Epidermal melanocyte (primary cell): ENCODE results near the gene IFI27L2.
A peak's percentile ranks its signal among the peaks of the same experiment; 100 is the strongest.
"Not testable (repeated sequence)": the region's sequence is repeated elsewhere in the genome, so short reads cannot be mapped to it uniquely, and the experiment has no call there.

ENCODE experiments used
- DNase-seq: peaks from one replicate; pipeline ENCODE4 v3.0.0; 2011; ENCODE audit warnings: low spot score; ENCODE audit not compliant: insufficient read length

The IFI27L2 gene, protein sequence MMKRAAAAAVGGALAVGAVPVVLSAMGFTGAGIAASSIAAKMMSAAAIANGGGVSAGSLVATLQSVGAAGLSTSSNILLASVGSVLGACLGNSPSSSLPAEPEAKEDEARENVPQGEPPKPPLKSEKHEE

DNA sequence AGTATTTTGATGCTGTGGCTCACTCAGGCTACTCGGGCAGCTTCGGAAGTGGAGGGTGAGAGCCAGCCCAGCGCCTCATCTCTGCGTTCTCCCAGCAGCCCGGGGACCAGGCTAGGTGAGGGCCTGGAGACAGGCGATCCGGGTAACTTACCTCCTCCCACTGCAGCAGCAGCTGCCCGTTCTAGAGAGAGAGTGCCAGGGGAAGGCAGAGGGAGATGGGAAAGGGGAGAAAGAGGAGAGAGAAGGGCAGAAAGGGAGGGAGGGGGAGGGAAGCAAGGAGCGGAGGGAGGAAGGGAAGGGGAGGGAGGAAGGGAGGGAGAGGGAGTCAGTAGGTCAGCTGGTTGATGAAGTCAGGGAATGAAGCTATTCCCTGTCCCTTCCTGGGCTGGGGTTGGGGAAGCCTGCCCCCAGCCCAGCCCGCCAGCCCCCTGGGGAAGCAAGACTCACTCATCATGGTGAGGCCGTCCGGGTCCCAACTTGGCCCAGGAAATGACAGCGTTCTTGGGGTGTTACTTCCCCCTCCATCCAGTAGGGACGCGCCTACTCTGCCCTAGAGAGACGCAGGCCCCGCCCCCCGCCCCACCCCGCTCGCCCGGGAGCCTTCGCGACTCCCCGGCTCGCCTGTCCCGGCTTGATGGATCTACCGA, at the start of gene IFI27L2:
IFI27L2 (minus strand) TSS at position 494 of the 647 bp plus-strand sequence; CDS start at position 454, 40 bp downstream.
- peak; percentile 84 for DNase-seq

DNA sequence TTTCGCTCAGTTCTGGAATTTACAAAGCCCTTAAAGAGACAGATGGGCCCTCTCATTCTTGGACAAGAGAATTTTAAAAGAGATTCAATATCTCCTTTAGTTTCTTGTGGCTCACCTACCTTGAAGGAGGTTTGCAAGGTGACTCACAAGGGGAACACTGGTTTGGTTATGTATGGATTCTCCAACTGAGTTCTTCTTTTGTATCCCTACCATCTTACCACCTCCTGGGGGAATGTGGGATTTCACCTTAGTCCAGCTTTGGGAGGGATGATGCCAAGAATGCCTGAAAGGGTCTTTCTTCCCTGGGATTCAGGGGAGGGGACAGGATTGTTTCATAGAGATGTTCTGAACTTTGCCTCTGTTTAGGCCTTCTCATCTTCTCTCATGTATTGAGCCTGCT, 48.4 kb upstream of the IFI27L2 start:
- DNase-seq, result no peak

DNA sequence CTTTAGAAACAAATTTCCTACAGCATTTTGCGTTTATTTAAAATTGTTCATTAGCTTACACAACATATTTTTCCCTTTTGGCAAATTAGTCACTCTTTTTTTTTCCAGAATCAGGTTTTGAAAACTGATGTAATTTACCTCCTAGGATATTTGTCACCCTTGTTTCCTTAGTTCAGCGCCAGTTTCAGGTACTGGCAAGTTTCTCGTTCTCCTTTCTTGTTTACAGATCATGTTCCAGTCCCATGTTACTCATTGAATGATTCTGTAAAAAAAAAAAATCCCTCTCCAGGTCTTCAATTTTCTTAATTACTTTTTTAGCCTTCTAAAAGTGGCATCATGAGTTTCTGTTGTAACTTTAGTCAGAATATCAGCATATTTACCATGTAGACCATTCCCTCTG, 47.4 kb upstream of the IFI27L2 start:
- no peak for DNase-seq

DNA sequence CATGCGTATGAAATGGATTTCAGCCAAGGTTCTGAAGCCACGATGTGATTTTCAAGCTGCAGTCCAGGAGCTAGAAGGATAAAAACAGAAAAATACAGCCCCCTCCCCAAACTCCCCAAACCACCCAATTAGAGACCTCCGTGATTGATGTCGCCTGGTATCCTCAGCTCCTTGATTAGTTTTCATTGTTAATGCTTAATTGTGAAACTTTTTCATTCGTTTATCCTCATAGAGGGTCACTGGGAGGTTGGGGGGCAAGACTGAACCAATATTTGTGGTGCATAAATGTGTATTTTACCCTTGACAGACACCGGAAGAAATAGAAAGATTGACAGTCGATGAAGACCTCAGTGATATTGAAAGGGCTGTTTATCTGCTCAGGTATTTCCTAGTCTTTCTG, 46.3 kb upstream of the IFI27L2 start:
- DNase-seq, result no peak

DNA sequence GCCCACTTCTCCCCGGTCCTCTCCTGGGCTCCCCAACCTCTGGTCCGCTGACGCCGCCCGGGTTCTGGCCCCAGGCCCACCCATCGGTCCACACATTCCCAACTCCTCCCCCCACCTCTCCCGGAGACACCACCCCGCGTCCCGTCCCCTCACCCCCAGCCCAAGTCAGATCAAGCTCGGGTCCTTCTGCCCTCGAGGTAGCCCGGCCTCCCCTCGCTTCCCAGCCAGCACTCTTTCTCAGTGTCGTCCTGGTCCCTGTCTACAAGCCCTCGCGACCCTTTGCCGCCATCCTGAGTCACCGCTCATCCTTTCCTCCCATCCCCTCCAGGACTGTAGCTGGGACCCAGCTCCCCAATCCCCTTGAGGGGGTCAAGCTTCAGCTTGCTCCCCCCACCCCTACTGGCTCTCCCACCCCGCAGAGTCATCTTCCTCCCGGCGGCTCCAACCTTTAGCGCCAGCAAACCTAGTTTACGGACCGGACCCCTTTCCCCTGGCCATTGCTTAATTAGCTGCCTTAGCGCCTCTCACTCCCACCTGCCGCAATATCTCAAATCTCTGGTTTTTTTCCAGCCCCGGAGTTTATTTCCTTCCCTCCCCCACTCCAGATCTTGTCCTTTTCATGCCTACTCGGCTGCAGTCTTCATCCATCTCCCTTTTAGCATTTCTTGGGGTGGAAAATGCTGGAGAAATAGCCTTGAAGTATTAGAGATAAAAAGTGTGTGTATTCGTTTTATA, 45.8 kb upstream of the IFI27L2 start:
- DNase-seq, result no peak

DNA sequence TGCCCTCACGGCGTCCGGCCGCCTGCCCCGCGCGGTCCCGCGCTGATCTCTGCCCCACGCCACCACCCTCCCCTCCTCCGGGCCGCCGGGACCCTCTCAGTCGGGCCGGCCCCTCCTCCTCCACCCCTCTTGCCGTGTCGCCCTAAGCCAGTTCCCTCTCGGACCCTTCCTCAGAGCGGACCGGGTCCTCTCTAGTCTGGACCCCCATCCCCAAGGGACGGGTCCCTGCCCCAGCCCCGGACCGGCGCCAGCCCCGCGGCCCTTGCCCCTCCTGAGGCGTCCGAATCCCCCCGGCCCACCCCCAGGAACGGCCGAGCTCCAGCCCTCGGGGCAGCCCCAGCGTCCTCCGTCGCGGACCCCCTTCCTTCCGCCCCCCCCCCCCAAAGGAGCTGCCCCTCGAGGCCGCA, 45.2 kb upstream of the IFI27L2 start:
- DNase-seq, result no peak

DNA sequence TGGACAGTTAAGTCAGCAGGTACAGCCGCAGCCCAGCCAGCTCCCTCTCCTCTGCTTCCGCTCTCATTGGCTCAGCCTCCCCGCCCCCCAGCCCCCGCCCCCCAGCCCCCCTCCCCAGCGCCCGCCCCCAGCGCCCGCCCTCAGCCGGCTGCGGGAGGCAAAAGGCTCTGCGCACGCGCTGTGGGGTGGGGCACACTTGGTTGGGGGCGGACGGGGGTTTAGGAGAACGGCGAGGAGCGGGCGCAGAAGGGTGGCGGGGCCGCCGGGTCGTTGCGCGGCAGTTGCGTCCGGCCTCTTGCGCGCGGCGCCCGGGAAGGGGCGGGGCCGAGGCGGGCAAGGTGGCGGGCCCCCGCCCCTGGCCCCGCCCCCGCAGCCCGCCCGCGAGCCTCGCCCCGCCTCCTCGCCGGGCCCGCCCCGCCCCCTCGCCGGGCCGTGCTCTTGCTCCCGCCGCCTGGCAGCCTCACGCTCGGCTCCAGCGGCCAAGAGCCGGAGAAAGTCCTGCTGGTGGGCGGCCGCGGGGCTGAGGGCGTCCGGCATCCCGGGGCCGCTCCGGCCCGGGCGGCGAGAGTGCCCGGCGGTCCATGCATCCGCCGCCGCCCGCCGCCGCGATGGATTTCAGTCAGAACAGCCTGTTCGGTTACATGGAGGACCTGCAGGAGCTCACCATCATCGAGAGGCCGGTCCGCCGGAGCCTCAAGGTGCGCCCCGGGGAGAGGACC, 44.6 kb upstream of the IFI27L2 start, which contains the start of gene PPP4R4:
PPP4R4 (plus strand) TSS at position 438 of the 719 bp plus-strand sequence; CDS start at position 582, 144 bp downstream.
- DNase-seq, result peak; percentile 29

DNA sequence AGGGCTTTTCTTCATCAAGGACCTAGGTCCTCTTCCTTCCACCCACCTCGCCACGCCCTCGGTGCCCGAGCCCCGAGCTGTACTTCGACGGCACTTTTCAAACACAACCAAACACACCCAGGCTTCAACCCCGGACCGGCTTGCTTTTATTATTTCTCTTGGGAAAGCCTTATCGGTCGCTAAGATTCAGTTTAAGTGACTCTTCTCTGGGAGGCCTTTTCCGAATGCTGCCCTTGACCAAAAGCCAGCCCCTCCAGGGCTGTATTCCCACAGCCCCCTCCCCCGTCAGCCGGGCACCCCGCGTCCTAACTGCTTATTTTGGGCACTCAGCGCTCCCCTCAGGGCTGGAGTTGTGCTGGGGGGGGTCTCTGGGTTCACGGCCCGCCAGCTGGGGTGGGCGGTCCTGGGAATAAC, 44.1 kb upstream of the IFI27L2 start:
- no peak for DNase-seq

DNA sequence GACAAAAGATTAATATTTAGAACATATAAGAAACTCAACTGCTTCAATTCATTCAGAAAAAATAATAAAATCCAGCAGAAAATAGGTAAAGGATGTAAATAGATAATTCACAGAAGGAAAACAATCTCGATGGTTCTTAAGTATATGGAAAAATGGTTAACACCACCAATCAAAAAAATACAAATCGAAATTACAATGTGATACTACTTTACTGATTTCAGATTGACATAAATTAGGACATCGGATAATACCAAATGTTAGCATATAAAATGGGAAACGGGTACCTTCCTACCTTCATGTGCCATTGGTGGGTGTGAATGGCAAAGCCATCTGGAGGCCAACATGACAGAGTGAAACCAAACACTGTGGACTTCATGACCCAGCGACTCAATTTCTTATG, 43.1 kb upstream of the IFI27L2 start:
- DNase-seq, result no peak

DNA sequence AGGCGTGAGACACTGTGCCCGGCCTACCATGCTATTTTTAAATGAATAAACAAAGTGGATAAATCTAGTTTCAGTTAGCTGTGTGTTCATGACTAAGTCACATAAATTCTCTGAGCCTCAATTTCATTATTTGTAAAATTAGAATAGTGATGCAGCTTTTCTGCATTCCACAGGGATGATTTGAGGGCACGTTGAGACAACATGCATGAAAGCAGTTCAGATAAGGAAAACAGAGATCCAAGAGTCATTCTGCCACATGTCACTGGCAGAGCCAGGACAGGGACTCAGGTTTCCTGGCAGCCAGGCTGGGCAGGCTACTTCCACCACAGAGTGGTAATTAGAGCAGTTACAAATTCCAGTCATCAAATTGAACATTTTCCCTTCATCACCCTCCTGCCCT, 41.8 kb upstream of the IFI27L2 start:
- DNase-seq, result no peak

DNA sequence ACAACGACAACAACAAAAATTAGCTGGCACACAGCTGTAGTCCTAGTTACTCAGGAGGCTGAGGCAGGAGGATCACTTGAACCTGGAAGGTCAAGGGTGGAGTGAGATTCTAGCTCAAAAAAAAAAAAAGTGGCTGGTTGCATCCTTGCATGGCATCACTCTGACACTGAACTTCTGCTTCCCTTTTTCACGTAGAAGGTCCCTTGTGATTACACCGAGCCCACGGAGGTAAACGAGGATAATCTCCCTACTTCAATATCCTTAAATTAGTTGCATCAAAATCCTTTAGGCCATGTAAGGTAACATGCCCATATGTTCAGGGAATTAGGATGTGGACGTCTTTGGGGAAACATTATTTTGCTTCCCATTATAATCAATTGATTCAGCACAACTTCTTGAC, 40.7 kb upstream of the IFI27L2 start:
- DNase-seq, result no peak

DNA sequence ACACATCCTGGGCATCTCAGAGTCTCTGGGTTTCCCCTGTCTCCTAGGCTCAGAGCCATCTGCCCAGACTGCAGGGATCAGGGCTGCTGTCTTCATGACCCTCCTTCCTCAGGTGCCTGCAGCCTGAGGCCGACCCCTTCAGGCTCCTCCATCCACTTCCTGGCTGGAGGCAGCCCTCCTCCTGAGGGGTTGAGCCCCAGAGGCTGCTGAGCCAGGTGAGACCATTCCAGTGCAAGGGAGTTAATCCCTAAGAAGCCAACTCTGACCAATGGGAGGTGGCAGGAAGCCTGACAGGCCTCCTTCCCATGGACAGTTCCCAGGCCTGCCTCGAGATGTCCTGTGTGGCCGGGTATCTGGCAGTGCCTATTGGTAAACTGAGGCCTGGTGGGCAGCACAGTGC, 36.3 kb upstream of the IFI27L2 start:
- DNase-seq, result no peak

DNA sequence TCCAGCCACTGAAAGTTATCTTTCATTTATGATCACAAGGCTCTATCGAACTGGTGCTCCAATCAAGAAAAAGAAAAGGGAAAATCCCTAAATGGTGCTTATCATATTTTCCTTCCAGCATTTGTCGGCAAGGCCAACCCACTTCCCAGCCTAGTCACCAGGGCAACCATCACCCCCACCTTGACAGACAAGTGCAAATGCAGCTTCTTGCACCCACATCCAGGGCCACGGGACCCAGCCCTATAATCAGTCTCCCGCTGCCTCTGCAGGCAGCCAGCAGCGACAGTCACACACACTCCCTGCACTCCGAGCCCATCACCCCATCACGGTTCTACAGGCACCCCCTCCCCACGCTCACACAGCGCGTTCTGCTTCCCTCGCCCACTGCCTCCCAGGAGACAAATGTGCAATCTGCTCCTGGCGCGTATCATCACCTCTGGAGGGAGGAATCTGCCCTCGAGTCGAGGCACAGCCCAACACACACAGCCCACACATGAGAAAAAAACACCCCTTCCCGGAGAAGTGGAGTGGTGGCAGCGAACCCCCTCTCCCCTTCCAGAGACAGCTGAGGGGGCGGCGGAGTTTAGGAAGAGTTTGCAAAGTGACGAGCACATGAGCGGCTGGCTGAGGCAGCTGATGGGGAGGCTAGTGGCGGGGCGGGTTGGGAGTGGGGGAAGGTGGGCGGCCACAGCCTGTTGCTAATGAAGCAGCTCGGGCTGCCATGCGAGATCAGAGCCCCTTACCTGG, 35.5 kb upstream of the IFI27L2 start:
- DNase-seq, result no peak

DNA sequence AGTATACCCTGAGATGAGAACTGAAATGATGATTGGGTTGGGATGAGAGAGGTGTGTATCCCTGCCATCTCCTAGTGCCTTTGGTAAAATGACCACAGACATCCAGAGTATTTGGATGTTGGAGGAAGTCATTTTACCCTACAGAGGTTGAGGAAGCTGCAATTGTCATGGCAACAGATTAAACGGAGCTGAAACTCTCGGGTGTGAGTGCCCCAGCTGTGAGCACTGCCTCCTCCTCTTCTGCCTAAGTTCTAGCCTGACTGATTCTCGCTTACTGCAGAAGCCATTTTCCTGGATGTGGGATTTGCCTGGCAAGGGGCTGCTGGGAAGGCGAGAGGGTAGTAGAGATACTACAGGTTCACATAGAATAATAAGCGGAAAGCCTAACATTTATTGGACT, 34.4 kb upstream of the IFI27L2 start:
- no peak for DNase-seq

DNA sequence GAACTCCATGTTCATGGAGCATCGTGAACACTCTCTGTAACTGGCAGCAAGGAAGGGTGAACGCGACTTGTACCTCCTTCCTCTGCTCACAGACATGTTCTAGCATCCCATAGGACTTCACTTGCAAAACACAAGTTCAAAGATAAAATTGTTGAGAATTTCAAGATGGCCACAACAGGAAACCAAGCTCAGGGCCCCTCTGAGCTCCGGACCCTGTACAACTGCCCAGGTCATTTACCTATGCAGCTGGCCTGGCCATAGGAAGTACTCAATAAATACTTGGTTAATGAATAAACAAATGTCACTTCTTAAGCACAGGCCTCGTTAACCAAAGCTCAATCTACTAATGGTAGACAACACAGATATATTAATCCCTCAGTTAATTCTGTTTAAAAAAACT, 33.1 kb upstream of the IFI27L2 start:
- no peak for DNase-seq

DNA sequence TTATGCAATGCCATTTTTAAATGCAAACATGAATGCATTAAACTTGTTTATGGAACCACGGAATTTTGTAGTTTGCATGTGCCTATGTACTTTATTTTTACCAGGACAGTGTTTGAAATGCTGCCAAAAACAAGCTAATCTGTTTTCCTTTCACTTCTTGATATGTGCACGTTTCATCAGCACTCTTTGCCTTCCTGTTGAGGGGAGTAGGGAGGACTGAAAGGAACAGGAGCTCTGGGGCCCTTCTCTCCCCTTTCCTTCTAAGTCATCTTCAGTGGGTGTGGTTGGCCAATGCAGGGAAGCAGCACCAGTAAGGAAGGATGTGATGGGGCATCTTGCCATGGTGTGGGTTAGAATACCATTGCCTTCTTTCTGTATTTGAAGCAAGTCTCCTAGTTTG, 32.6 kb upstream of the IFI27L2 start:
- no peak for DNase-seq

DNA sequence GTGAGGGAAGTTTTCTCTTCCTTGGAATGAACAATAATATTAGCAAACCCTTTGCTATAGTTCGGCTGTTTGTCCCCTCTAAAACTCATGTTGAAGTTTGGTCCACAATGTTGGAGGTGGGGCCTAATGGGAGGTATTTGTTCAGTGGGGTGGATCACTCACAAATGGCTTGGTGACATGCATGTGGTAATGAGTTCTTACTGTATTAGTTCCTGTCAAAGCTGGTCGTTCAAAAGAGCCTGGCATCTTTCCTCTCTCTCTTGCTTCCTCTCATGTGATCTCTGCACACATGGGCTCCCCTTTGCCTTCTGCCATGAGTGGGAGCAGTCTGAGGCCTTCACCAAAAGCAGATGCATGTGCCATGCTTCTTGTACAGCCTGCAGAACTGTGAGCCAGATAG, 31.7 kb upstream of the IFI27L2 start:
- DNase-seq, result no peak

DNA sequence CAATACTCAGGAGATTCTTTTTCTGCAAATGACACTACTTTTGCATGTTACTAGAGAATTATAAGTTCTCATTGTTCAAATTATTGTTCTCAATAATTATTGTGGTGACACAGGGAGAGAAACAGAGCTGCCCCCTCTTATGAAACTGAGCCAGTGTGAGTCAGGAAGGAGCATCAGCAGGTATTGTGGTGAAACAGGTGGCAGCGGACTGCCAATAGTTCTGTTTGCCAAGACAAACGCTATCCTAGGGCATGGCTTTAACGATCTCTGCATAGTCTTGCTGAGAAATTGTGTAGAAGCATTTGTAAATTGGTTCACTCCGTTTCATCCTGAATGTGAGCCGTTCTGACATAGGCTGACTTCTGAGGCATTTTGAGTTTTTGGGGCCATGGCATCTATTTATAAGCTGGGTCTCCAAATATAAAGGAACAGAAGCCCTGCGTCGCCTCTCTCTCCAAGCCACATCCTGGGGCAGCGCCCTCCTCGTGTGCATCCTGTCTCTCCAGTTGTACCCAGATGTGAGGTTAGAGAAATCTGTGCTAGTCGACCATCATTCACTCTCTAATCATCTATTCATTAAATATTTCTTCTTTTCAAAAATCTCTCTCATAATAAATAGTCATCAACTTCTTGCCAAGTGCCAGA, 29.0 kb upstream of the IFI27L2 start:
- no peak for DNase-seq

DNA sequence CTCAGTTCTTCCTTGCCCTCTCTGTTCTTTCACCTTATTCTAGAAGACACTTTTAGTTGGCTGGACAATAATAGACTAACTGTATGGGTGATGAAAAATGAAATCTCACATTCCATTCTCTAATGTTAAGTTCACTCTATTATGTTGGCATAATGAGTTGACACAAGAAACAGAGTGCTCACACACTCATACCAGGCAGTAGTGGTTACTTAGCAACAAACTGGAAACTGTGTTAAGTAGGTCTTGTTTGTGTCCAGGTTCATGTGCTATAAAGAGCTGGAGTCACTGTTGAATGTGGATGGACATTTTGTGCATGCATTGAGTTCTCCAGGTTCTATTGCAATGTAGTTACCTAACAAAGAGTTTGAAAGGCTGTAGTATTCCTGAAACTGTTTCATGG, 27.8 kb upstream of the IFI27L2 start:
- no peak for DNase-seq

DNA sequence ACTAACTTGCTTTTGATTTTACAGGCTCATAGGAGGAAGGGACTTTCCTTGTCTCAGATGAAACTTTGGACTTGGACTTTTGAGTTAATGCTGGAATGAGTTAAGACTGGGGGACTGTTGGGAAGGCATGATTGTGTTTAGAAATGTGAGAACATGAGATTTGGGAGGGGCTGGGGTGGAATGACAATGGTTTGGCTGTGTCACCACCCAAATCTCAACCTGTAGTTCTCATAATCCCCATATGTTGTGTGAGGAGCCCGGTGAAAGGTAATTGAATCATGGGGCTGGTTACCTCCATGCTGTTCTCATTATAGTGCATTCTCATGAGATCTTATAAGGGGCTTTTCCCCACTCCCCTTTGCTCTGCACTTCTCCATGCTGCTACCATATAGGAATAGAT, 26.7 kb upstream of the IFI27L2 start:
- not testable (repeated sequence) for DNase-seq
